PC-9 (cell line): ENCODE measurements around the gene NLRP1.

Experiments used
- EZH2 ChIP-seq: fragments of 200-600 bp; sonication (generic); IDR thresholded peaks from 2 replicates; pipeline ENCODE4 v1.8.0; 2017; ENCODE audit warnings: antibody characterized with exemption, low read depth
- TF ChIP-seq, protein P1 (sequence below): fragments of 200-600 bp; sonication (generic); conservative IDR thresholded peaks from 2 replicates; pipeline ENCODE4 v1.6.1; 2017; ENCODE audit warnings: mixed run types, antibody characterized with exemption, mild to moderate bottlenecking, moderate library complexity

DNA sequence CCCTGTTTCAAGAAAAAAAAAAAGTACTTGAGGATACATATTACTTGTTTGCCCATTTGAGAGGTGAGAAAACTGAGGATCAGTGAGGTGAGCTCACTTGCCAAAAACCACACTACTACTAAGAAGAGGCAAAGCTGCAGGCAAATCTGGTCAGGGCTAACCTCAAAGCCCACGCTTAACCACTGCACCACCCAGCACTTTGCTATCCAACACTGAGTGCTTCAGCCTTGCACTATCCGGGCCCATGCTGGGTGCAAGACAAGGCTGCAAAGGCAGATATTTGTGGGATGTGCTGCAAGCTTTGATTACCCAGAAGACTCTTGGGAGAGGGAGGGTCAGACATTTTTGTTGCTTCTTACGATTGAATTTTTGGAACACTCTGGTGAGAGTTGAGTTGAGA, 23.6 kb upstream of the NLRP1 start:
- TF ChIP-seq EZH2 = no peak
- TF ChIP-seq, protein P1, sequence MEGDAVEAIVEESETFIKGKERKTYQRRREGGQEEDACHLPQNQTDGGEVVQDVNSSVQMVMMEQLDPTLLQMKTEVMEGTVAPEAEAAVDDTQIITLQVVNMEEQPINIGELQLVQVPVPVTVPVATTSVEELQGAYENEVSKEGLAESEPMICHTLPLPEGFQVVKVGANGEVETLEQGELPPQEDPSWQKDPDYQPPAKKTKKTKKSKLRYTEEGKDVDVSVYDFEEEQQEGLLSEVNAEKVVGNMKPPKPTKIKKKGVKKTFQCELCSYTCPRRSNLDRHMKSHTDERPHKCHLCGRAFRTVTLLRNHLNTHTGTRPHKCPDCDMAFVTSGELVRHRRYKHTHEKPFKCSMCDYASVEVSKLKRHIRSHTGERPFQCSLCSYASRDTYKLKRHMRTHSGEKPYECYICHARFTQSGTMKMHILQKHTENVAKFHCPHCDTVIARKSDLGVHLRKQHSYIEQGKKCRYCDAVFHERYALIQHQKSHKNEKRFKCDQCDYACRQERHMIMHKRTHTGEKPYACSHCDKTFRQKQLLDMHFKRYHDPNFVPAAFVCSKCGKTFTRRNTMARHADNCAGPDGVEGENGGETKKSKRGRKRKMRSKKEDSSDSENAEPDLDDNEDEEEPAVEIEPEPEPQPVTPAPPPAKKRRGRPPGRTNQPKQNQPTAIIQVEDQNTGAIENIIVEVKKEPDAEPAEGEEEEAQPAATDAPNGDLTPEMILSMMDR = no peak
